ENCODE data around the gene CD164. TPM values are rescaled to one million over a fixed set of nuclear protein-coding genes. Genes with fewer than 3 reads are reported as not detected.

The CD164 gene
- total and polyA plus RNA-seq, 4 donors, result 131 to 300 (median 206) TPM

GRCh38 chr6:109393886-109394281, 11.6 kb upstream of the CD164 start:
- no peak overlapping the region for H3K9ac ChIP-seq (ENCODE audit: insufficient read depth in 1 of 2, low read length in 2 of 2)
- H3K4me3 ChIP-seq, result no peak overlapping the region
- H3K9me3 ChIP-seq (ENCODE audit: control insufficient read depth in 4 of 4, insufficient read depth in 3 of 4, low read length in 3 of 4), result no peaks in the 10 kb centered on the region
- no peaks in the 10 kb centered on the region for H3K36me3 ChIP-seq (ENCODE audit: control insufficient read depth in 4 of 4, insufficient read depth in 4 of 4, low read length in 4 of 4)
- peaks cover 0 to 3% (median 0%) of the 10 kb centered on the region in 5 donors for H3K4me1 ChIP-seq (ENCODE audit: control insufficient read depth in 5 of 5, insufficient read depth in 5 of 5, low read length in 5 of 5)
- no peak overlapping the region for H3K27ac ChIP-seq (ENCODE audit: low read depth in 1 of 2, low read length in 1 of 2)
- TF ChIP-seq CTCF (IDR thresholded peaks at IDR 0.05; ENCODE audit: control extremely low read depth, extremely low read depth), result no peak
- ATAC-seq (ENCODE audit: insufficient read depth, low FRiP score) (no peak), DNase-seq (no peak)
- H3K27me3 ChIP-seq (ENCODE audit: control insufficient read depth in 3 of 3, insufficient read depth in 3 of 3, low read length in 2 of 3), result no peaks in the 10 kb centered on the region
- WGBS, 2 donors, result 81 to 83% methylated on average over 2 of the region's 2 CpGs

GRCh38 chr6:109393157-109393885, 11.1 kb upstream of the CD164 start:
- H3K4me1 ChIP-seq (ENCODE audit: control insufficient read depth in 5 of 5, insufficient read depth in 5 of 5, low read length in 5 of 5), result peaks cover 0 to 3% (median 0%) of the 10 kb centered on the region in 5 donors
- no peak for TF ChIP-seq CTCF (IDR thresholded peaks at IDR 0.05; ENCODE audit: control extremely low read depth, extremely low read depth)
- no peaks in the 10 kb centered on the region for H3K9me3 ChIP-seq (ENCODE audit: control insufficient read depth in 4 of 4, insufficient read depth in 3 of 4, low read length in 3 of 4)
- 45 to 72% methylated on average over 5 of the region's 5 CpGs for WGBS, 2 donors
- DNase-seq, result no peak
- no peak overlapping the region for H3K9ac ChIP-seq (ENCODE audit: insufficient read depth in 1 of 2, low read length in 2 of 2)
- no peaks in the 10 kb centered on the region for H3K27me3 ChIP-seq (ENCODE audit: control insufficient read depth in 3 of 3, insufficient read depth in 3 of 3, low read length in 2 of 3)
- no peak overlapping the region for H3K4me3 ChIP-seq
- H3K36me3 ChIP-seq (ENCODE audit: control insufficient read depth in 4 of 4, insufficient read depth in 4 of 4, low read length in 4 of 4), result no peaks in the 10 kb centered on the region
- H3K27ac ChIP-seq (ENCODE audit: low read depth in 1 of 2, low read length in 1 of 2), result no peak overlapping the region
- ATAC-seq (ENCODE audit: insufficient read depth, low FRiP score), result no peak

- TF ChIP-seq CTCF (IDR thresholded peaks at IDR 0.05; ENCODE audit: control extremely low read depth, extremely low read depth), result no peak
- Histone ChIP-seq H3K9ac (ENCODE audit: insufficient read depth in 1 of 2, low read length in 2 of 2) (no peak overlapping the region), H3K4me3 (no peak overlapping the region), H3K4me1 (ENCODE audit: control insufficient read depth in 5 of 5, insufficient read depth in 5 of 5, low read length in 5 of 5) (peaks cover 0 to 3% (median under 1%) of the 10 kb centered on the region in 5 donors), H3K36me3 (ENCODE audit: control insufficient read depth in 4 of 4, insufficient read depth in 4 of 4, low read length in 4 of 4) (no peaks in the 10 kb centered on the region), H3K9me3 (ENCODE audit: control insufficient read depth in 4 of 4, insufficient read depth in 3 of 4, low read length in 3 of 4) (no peaks in the 10 kb centered on the region), H3K27me3 (ENCODE audit: control insufficient read depth in 3 of 3, insufficient read depth in 3 of 3, low read length in 2 of 3) (no peaks in the 10 kb centered on the region), H3K27ac (ENCODE audit: low read depth in 1 of 2, low read length in 1 of 2) (no peak overlapping the region)
- 73 to 85% methylated on average over 6 of the region's 6 CpGs for WGBS, 2 donors
- ATAC-seq (ENCODE audit: insufficient read depth, low FRiP score) (no peak), DNase-seq (no peak)
These were observed 7.5 kb upstream of the CD164 start for GRCh38 chr6:109389650-109390274.

Measured in lung (tissue), 12 donors.